Bronchial epithelial cell (primary cell): ENCODE measurements around the gene CREB5. TPM values are rescaled to one million over a fixed set of nuclear protein-coding genes. Genes with fewer than 3 reads are reported as not detected.

ENCODE experiments used
- DNase-seq: peaks from one replicate; pipeline ENCODE4 v3.0.0-alpha.2; 2010; ENCODE audit warnings: low read depth
- FAIRE-seq: peaks from 2 replicates; lab custom pipeline; 2011; peaks lifted over from hg19 to GRCh38; lab: Jason Lieb, UNC
- H3K27me3 ChIP-seq: 2 replicates; pipeline ENCODE4 v1.5.1; 2011; ENCODE audit warnings: low read length; ENCODE audit not compliant: control insufficient read depth, insufficient read depth
- H3K36me3 ChIP-seq: 2 replicates; pipeline ENCODE4 v1.5.1; 2011; ENCODE audit warnings: low read length; ENCODE audit not compliant: control insufficient read depth, insufficient read depth
- H3K4me3 ChIP-seq: 2 replicates; pipeline ENCODE4 v1.5.1; 2011; ENCODE audit warnings: mild to moderate bottlenecking, low read depth, low read length, control low read depth
- total RNA-seq: library from RNA; depleted of rRNA; stranded (reverse); fragments of >200 nt; gene quantifications from 2 replicates; pipeline ENCODE4 v1.2.1, GENCODE V29; 2014
- TF ChIP-seq, protein P1 (sequence below): IDR thresholded peaks from 2 replicates; pipeline ENCODE4 v1.5.1; 2011; ENCODE audit warnings: mild to moderate bottlenecking, moderate library complexity, low read length, control low read depth, inconsistent platforms; ENCODE audit not compliant: insufficient read depth, severe bottlenecking

CREB5 gene
- total RNA-seq, 1 donor from 2014 or later: 2.1 TPM

DNA sequence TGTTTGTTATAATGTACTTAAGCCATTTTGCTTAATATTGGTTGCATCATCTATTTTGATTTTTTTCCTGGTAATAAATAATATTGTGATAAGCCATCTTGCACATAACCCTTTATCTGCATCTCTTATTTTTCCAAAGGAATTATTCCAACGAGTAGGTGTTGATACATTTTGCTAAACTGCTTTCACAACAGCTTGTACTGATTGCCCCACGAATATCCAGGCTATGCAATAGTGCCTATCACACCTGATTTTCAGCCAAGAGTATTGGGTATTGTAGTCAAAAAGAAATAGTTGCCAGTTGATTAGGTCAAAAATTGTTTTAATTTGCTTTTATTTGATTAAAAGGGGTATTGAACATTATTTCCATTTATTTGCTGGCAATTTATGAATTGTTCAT, 20.7 kb downstream of the CREB5 start:
- H3K27me3 ChIP-seq: peaks cover 4% of the 10 kb centered on the region
- FAIRE-seq: no peak
- DNase-seq: no peak
- no peaks in the 10 kb centered on the region for H3K36me3 ChIP-seq
- TF ChIP-seq, protein P1, sequence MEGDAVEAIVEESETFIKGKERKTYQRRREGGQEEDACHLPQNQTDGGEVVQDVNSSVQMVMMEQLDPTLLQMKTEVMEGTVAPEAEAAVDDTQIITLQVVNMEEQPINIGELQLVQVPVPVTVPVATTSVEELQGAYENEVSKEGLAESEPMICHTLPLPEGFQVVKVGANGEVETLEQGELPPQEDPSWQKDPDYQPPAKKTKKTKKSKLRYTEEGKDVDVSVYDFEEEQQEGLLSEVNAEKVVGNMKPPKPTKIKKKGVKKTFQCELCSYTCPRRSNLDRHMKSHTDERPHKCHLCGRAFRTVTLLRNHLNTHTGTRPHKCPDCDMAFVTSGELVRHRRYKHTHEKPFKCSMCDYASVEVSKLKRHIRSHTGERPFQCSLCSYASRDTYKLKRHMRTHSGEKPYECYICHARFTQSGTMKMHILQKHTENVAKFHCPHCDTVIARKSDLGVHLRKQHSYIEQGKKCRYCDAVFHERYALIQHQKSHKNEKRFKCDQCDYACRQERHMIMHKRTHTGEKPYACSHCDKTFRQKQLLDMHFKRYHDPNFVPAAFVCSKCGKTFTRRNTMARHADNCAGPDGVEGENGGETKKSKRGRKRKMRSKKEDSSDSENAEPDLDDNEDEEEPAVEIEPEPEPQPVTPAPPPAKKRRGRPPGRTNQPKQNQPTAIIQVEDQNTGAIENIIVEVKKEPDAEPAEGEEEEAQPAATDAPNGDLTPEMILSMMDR: no peak
- no peak overlapping the region for H3K4me3 ChIP-seq

DNA sequence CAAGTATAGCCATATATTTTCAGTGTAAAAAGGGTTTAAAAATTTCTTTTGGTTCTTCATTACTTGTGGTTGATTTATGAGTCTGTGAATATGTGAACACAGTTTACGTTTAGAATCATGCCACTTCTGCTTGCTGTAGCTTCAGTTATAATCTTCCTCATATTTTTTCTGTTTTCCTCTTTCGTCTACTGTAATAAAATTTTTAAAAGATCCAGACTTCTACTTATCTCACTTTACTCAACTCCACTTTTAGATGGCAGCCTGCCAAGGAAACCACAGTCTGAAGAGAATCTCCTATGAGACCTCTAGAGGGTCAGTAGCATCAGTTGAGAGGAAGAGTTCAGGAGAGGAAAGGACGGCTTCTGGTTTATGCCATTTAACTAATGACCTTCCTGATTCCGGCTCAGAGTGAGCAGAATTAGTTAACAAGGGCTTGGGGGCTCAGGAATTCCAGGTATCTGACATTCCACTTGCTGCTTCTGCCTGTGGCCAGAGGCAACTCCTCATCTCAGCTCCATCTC, 21.4 kb downstream of the CREB5 start:
- DNase-seq: no peak
- FAIRE-seq: no peak

DNA sequence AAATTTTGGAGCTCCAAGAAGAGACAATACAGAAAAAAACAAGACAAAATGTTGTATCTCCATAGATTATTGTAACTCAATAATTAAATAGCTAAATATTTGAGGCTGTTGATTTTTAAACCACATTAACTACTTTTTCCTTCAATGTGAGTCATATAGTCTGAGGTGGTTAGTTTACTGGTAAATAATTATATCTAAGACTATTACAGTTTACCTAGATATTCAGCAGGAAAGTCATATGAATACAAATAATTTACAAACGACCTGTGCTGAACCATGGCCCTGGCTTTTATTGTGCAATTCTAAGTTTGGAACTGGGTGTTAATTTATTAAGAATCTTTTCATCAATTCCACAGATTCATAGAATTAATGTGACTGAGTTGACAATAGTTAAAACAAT, 22.2 kb downstream of the CREB5 start:
- peaks cover 4% of the 10 kb centered on the region for H3K27me3 ChIP-seq
- FAIRE-seq: no peak

More for the DNA sequence above, 21.4 kb downstream of the CREB5 start:
- TF ChIP-seq, protein P1: no peak
- peaks cover 4% of the 10 kb centered on the region for H3K27me3 ChIP-seq
- no peak overlapping the region for H3K4me3 ChIP-seq
- H3K36me3 ChIP-seq: no peaks in the 10 kb centered on the region

DNA sequence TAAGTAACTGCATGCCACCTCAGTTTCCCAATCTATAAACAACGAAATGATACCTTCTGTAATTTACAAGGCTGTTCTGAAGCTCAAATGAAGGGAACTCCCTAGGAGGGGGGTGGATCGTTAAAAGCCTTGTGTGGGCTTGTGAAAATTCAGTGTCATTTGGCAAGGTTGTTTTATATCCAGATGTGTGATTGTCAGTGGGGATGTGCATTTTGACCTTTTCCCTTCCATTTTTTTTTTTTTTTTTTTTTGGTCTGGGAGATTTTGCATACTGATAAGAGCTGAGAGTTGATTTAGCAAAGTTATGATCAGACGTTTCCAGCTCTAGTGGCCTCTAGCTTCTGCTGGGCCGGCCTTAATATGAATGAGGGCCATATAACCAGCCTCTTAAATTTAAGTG, 22.8 kb downstream of the CREB5 start:
- FAIRE-seq: no peak
- Histone ChIP-seq H3K27me3 (peaks cover 4% of the 10 kb centered on the region), H3K4me3 (no peak overlapping the region), H3K36me3 (no peaks in the 10 kb centered on the region)
- TF ChIP-seq, protein P1: no peak
- DNase-seq: no peak

More for the DNA sequence above, 22.2 kb downstream of the CREB5 start:
- Histone ChIP-seq H3K4me3 (no peak overlapping the region), H3K36me3 (no peaks in the 10 kb centered on the region)
- no peak for DNase-seq
- TF ChIP-seq, protein P1: no peak

DNA sequence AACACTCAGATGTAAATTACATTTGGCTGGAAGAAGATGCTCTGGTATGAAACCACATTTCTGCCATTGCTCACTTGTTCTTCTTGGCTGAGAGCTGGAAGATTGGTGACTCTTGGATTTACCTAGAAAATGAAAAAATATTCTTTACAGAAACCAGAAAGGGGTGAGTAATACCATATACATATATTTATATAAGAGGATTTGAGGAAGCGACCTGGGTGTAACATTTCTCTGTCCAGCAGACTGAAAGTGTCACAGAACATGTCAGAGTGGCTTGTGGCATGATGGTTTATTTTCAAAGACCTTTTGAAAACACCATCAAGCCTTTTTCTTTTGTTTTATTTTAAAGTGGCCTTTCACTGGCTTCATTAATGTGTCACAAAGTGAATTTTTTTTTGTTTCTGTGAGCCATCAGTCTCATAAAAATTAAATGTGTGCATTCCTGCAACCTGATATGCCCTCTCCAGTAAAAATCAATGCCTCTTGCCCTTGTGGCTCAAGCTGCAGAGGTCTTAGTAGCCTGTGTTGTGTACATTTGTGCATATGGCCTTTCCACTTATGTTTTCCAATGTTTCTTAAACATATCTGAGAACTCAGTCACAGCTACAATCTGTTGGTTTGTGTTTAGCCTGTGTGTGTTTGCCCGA, 23.5 kb downstream of the CREB5 start:
- TF ChIP-seq, protein P1: no peak
- no peaks in the 10 kb centered on the region for H3K36me3 ChIP-seq
- DNase-seq: no peak
- FAIRE-seq: no peak
- peaks cover 4% of the 10 kb centered on the region for H3K27me3 ChIP-seq
- H3K4me3 ChIP-seq: no peak overlapping the region
